A549 treated with CORT108297 at 1 μM for 4 hours (cell line): ENCODE data around the gene SMYD2. TPM values are rescaled to one million over a fixed set of nuclear protein-coding genes. Genes with fewer than 3 reads are reported as not detected.

Experiments
- total RNA-seq: library from RNA; stranded (reverse); fragments of 200-300 nt; extraction: Qiagen RNA extraction; gene quantifications from 5 replicates; pipeline ENCODE4 v1.2.3, GENCODE V29; 2022

Gene SMYD2
- total RNA-seq, result 32.1 to 35.6 TPM (median 34.1 TPM) in 5 replicates

GRCh38 chr1:214281021-214281719 is at the start of gene SMYD2:
Gene SMYD2 (plus strand): TSS chr1:214281159. CDS start chr1:214281255, 96 bp downstream.

